Activated CD8-positive, alpha-beta T cell treated with anti-CD3 and anti-CD28 coated beads for 36 hours (primary cell): ENCODE results near the gene PPARG. TPM values are rescaled to one million over a fixed set of nuclear protein-coding genes. Genes with fewer than 3 reads are reported as not detected.

ENCODE experiments used
- ATAC-seq: fragments of 200-7000 bp; cut with Tn5 transposase; one replicate; pipeline ENCODE4 v1.10.0; 2021; ENCODE audit warnings: mild to moderate bottlenecking, moderate library complexity
- CTCF ChIA-PET: fragments of 350-600 bp; sonication (Branson Sonifier 250); formaldehyde crosslinking; loops from one replicate; lab custom pipeline; 2021; ENCODE audit warnings: antibody characterized with exemption; lab: Charles Lee
- POLR2A ChIA-PET: fragments of 350-600 bp; sonication (Branson Sonifier 250); formaldehyde crosslinking; loops from one replicate; lab custom pipeline; 2021; ENCODE audit warnings: antibody characterized with exemption; lab: Charles Lee
- DNase-seq: peaks from one replicate; pipeline ENCODE4 v3.0.0-alpha.2; 2020
- H3K27ac Mint-ChIP-seq: one replicate; pipeline ENCODE4 v1.8.0; 2021; ENCODE audit warnings: mild to moderate bottlenecking, mixed read lengths
- H3K27me3 Mint-ChIP-seq: one replicate; pipeline ENCODE4 v1.8.0; 2021; ENCODE audit warnings: mixed read lengths
- H3K36me3 Mint-ChIP-seq: one replicate; pipeline ENCODE4 v1.8.0; 2021; ENCODE audit warnings: low read depth, mixed read lengths
- H3K4me1 Mint-ChIP-seq: one replicate; pipeline ENCODE4 v1.8.0; 2021; ENCODE audit warnings: low read depth, mixed read lengths
- H3K4me3 Mint-ChIP-seq: one replicate; pipeline ENCODE4 v1.8.0; 2021; ENCODE audit warnings: mild to moderate bottlenecking, moderate library complexity, mixed read lengths
- H3K9me3 Mint-ChIP-seq: one replicate; pipeline ENCODE4 v1.8.0; 2021; ENCODE audit warnings: mixed read lengths
- CTCF ChIP-seq: fragments of 200-600 bp; IDR thresholded peaks from one replicate; pipeline ENCODE4 v1.8.0; 2022; ENCODE audit warnings: antibody characterized with exemption, mild to moderate bottlenecking
- intact Hi-C: fragments of 100-400 bp; cut with micrococcal nuclease; formaldehyde crosslinking; loops from one replicate; pipeline ENCODE4 v1.10.0; 2022
- total RNA-seq, 2 experiments: library from RNA; stranded (reverse); gene quantifications; one replicate each; pipeline ENCODE4 v1.2.3, GENCODE V29; 2021

PPARG gene
- total RNA-seq, 2 experiments from 2014 or later: 0.41 to 0.63 TPM

DNA sequence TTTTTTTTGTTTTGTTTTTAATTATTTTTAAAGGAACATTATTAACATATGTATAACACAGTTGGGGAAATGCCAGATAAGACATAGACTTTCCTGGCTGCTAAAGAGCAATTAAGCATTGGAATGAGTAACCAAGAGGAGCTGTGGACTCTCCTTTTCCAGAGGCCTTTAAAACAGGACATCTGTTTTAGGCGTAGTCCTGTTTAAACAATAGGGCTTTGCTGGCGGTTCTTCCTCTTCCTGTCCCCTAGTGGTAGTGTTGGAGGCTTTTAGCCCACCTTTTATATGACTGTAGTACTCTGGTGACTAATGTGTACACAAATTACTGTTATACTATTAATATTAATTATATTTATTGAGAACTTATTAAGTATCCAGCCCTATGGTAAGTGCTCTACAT lies 81.9 kb downstream of the PPARG start:
- TF ChIP-seq CTCF: no peak
- ATAC-seq (no peak), DNase-seq (no peak)
- no peaks in the 10 kb centered on the region for H3K36me3 Mint-ChIP-seq
- peaks cover 14% of the 10 kb centered on the region for H3K27me3 Mint-ChIP-seq
- H3K27ac Mint-ChIP-seq: no peak overlapping the region
- H3K4me3 Mint-ChIP-seq: no peak overlapping the region
- H3K9me3 Mint-ChIP-seq: peaks cover 4% of the 10 kb centered on the region
- no peaks in the 10 kb centered on the region for H3K4me1 Mint-ChIP-seq
- POLR2A ChIA-PET: interaction anchor here (0.7 kb wide), 1 partner anchor 235 kb away, joined by 3 read pairs; no protein-coding TSS in a partner anchor
- CTCF ChIA-PET: no interaction called here
- intact Hi-C loops: no loop called here

DNA sequence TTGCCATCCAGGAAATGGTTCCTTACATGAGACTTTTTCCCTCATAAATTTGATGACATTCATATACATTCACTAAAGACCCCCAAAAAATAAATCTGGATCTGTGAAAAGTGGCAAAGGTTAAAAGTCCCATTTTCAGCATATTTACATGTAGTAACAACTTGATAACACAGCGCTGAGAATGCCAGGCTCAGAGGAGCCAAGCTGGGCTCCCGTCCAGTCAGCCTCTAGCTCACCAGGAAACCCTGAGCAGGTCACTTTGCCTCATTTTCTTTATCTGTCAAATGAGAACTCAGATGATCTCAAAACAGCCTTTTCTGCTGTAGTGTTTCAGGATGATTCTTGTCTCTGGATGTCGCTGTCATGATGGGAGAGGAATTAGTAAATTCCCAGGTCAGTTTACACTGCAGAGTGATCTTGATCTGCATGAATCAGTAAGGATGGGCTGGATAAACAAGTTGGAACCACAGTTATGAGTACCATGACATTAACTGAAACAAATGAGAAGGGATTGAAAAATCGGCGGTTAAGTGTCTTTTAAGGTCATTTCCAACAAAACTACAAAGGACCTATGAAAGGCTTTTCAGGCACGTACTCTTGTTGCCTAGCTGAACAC lies 82.8 kb downstream of the PPARG start:
- no peak for TF ChIP-seq CTCF
- no peak for ATAC-seq
- Mint-ChIP-seq H3K4me3 (no peak overlapping the region), H3K4me1 (no peaks in the 10 kb centered on the region), H3K36me3 (no peaks in the 10 kb centered on the region), H3K27me3 (peaks cover 14% of the 10 kb centered on the region), H3K27ac (no peak overlapping the region), H3K9me3 (peaks cover under 1% of the 10 kb centered on the region)
- DNase-seq: no peak
- CTCF ChIA-PET: interaction anchor here (1.0 kb wide), 1 partner anchor 112 kb away, joined by 3 read pairs; the partner anchor contains the start of gene TSEN2
- intact Hi-C loops: no loop called here
- POLR2A ChIA-PET: no interaction called here

DNA sequence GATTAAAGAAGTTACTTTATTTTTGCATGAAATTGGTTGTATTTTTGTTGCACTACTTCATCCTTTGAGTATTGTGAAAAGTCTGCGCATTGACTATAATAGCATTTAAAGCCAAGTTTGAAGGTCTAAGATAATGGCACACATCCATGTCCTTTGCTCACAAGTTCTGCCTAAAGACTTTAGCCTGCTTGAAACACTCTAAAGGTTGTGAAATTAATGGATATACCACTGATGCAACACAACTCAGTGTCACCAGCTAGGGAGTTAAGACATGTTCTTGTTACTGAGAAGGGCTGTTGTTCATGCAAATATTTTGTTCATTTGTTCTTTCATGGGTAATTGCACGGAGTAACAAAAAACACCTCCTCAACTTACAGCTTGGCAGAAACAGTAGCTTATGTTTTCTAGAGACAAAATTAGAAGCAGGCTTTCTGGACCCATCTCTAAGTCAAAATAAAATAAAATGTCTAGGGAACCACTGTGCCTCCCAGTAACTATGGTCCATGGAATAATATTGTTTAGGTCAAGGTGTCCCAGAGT lies 83.9 kb downstream of the PPARG start:
- POLR2A ChIA-PET: no interaction called here
- intact Hi-C loops: no loop called here
- ATAC-seq (no peak), DNase-seq (no peak)
- no peaks in the 10 kb centered on the region for H3K4me1 Mint-ChIP-seq
- CTCF ChIA-PET: interaction anchor here (1.0 kb wide), 1 partner anchor 111 kb away, joined by 3 read pairs; the partner anchor contains the start of gene TSEN2
- no peak overlapping the region for H3K4me3 Mint-ChIP-seq
- H3K36me3 Mint-ChIP-seq: no peaks in the 10 kb centered on the region
- no peak for TF ChIP-seq CTCF
- H3K27me3 Mint-ChIP-seq: peaks cover 16% of the 10 kb centered on the region
- H3K27ac Mint-ChIP-seq: no peak overlapping the region
- no peaks in the 10 kb centered on the region for H3K9me3 Mint-ChIP-seq

DNA sequence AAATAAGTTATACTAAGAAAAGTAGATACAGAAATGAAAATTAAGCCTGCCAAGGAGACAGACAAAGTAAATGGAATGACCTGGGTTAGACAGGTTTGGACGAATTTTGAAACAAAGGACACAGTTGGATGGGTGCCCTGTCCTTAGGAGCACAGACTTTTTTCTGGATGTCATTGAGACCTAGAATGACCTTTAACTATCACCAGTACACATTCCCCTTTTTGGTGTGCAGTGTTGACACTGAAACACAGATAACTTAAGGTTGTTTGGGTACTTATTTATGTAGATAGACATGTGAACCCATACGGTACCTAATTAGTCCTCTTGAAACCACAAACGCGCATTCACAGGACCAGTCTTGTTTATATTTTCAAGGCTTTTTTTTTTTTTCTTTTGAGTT lies 86.7 kb downstream of the PPARG start:
- CTCF ChIA-PET: no interaction called here
- no peaks in the 10 kb centered on the region for H3K9me3 Mint-ChIP-seq
- no peaks in the 10 kb centered on the region for H3K36me3 Mint-ChIP-seq
- H3K4me1 Mint-ChIP-seq: peaks cover 8% of the 10 kb centered on the region
- H3K27ac Mint-ChIP-seq: no peak overlapping the region
- POLR2A ChIA-PET: no interaction called here
- intact Hi-C loops: no loop called here
- H3K4me3 Mint-ChIP-seq: no peak overlapping the region
- DNase-seq (no peak), ATAC-seq (no peak)
- TF ChIP-seq CTCF: no peak
- H3K27me3 Mint-ChIP-seq: peaks cover 16% of the 10 kb centered on the region

- intact Hi-C loops: no loop called here
- CTCF ChIA-PET: no interaction called here
Observed at GRCh38 chr3:12379640-12380429, 91.0 kb downstream of the PPARG start.

More at GRCh38 chr3:12379640-12380429, 91.0 kb downstream of the PPARG start:
- DNase-seq (no peak), ATAC-seq (no peak)
- Mint-ChIP-seq H3K4me1 (peaks cover 16% of the 10 kb centered on the region), H3K36me3 (no peaks in the 10 kb centered on the region), H3K27ac (no peak overlapping the region), H3K4me3 (no peak overlapping the region), H3K9me3 (no peaks in the 10 kb centered on the region), H3K27me3 (peaks cover 5% of the 10 kb centered on the region)
- TF ChIP-seq CTCF: no peak
- POLR2A ChIA-PET: no interaction called here
